K562 (cell line): ENCODE measurements around the gene SOX12. TPM values are rescaled to one million over a fixed set of nuclear protein-coding genes. Genes with fewer than 3 reads are reported as not detected.

Experiments used
- ARNT ChIP-seq, 2 experiments: fragments of 450-650 bp; IDR thresholded peaks; 2 replicates each; pipeline ENCODE4 v1.6.1; 2016; ENCODE audit warnings: mild to moderate bottlenecking in 1 of 2
- CBX2 ChIP-seq: fragments of 200-600 bp; sonication (generic); IDR thresholded peaks from one replicate; pipeline ENCODE4 v1.6.1; 2012; ENCODE audit warnings: mild to moderate bottlenecking, low read length, inconsistent platforms; ENCODE audit not compliant: insufficient read depth, poor library complexity, severe bottlenecking
- HDAC6 ChIP-seq: IDR thresholded peaks from 2 replicates; pipeline ENCODE4 v1.6.1; 2012; ENCODE audit warnings: low read depth, mild to moderate bottlenecking, control low read depth, inconsistent platforms, low read length, moderate library complexity
- L3MBTL2 ChIP-seq: fragments of 450-650 bp; IDR thresholded peaks from 2 replicates; pipeline ENCODE4 v1.6.1; 2016; ENCODE audit warnings: mild to moderate bottlenecking, moderate library complexity
- NFIC ChIP-seq: fragments of 450-650 bp; IDR thresholded peaks from 2 replicates; pipeline ENCODE4 v1.6.1; 2017; ENCODE audit warnings: mild to moderate bottlenecking, inconsistent platforms
- NR4A1 ChIP-seq, 2 experiments: fragments of 250-450 bp in 1 of 2; fragments of 450-650 bp in 1 of 2; sonication (Bioruptor Pico) in 1 of 2; IDR thresholded peaks; 2 replicates each; pipeline versions ENCODE4 v1.4.0 to v1.6.1; 2016 to 2020; ENCODE audit warnings: mild to moderate bottlenecking in 2 of 2, missing compliant biosample characterization in 1 of 2, missing genetic modification characterization in 1 of 2, moderate library complexity in 1 of 2
- TFAP4 ChIP-seq: sonication (generic); formaldehyde crosslinking; IDR thresholded peaks from 2 replicates; pipeline ENCODE4 v1.8.0; 2022; ENCODE audit warnings: missing genetic modification reagents, mild to moderate bottlenecking, moderate library complexity, borderline replicate concordance
- ZC3H4 ChIP-seq: sonication (generic); formaldehyde crosslinking; IDR thresholded peaks from 2 replicates; pipeline ENCODE4 v1.9.0; 2021; ENCODE audit warnings: missing genetic modification reagents, borderline replicate concordance
- ZNF224 ChIP-seq: sonication (generic); formaldehyde crosslinking; IDR thresholded peaks from 2 replicates; pipeline ENCODE4 v1.8.0; 2022; ENCODE audit warnings: mild to moderate bottlenecking, missing genetic modification reagents
- ZNF609 ChIP-seq: sonication (generic); formaldehyde crosslinking; IDR thresholded peaks from 2 replicates; pipeline ENCODE4 v1.8.1; 2023; ENCODE audit warnings: missing genetic modification reagents, mild to moderate bottlenecking, borderline replicate concordance
- polyA plus RNA-seq, 8 experiments: library from polyadenylated mRNA; depleted of rRNA in 4 of 8; stranded (reverse) in 5 of 8; unstranded in 3 of 8; fragments of >200 nt; fragmentation: Nextera tagmentation in 2 of 8; fragmentation: Illumina TruSeq in 1 of 8; extraction: Ambion mirVana in 2 of 8; extraction: Trizol in 1 of 8; gene quantifications; 2 replicates each; pipeline versions ENCODE4 v1.2.1 to v1.2.3, GENCODE V29; 2011 to 2014; ENCODE audit warnings: inconsistent platforms in 1 of 8, missing spikeins in 1 of 8
- total RNA-seq, 7 experiments: library from RNA; depleted of rRNA in 6 of 7; stranded (reverse); fragments of >200 nt in 6 of 7; fragmentation: Illumina TruSeq in 2 of 7; extraction: Trizol in 2 of 7; gene quantifications; 2 replicates each; pipeline versions ENCODE4 v1.2.1 to v1.2.3, GENCODE V29; 2011 to 2021; ENCODE audit warnings: low replicate concordance in 1 of 7
- TF ChIP-seq, protein P1 (sequence below): fragments of 200-800 bp; sonication (Bioruptor generic); IDR thresholded peaks from 2 replicates; pipeline ENCODE4 v1.6.1; 2016; ENCODE audit warnings: missing genetic modification characterization, missing compliant biosample characterization
- TF ChIP-seq, protein P2 (sequence below): fragments of 250-450 bp; sonication (Bioruptor Pico); IDR thresholded peaks from 2 replicates; pipeline ENCODE4 v1.5.1; 2021; ENCODE audit warnings: mild to moderate bottlenecking

Gene SOX12
- total and polyA plus RNA-seq, 9 of the 15 experiments (the other 6 are each of a cell fraction or from before 2014, with no cell fraction given): 0.42 to 26.3 (median 2.6) TPM

- TF ChIP-seq NR4A1 (CRISPR knock-in tag; IDR thresholded peaks at IDR 0.05): no peak
- TF ChIP-seq NR4A1 (tag; IDR thresholded peaks at IDR 0.05): peak; percentile 88
- no peak for TF ChIP-seq ZNF609 (CRISPR knock-in tag)
- no peak for TF ChIP-seq CBX2
- TF ChIP-seq, protein P1, sequence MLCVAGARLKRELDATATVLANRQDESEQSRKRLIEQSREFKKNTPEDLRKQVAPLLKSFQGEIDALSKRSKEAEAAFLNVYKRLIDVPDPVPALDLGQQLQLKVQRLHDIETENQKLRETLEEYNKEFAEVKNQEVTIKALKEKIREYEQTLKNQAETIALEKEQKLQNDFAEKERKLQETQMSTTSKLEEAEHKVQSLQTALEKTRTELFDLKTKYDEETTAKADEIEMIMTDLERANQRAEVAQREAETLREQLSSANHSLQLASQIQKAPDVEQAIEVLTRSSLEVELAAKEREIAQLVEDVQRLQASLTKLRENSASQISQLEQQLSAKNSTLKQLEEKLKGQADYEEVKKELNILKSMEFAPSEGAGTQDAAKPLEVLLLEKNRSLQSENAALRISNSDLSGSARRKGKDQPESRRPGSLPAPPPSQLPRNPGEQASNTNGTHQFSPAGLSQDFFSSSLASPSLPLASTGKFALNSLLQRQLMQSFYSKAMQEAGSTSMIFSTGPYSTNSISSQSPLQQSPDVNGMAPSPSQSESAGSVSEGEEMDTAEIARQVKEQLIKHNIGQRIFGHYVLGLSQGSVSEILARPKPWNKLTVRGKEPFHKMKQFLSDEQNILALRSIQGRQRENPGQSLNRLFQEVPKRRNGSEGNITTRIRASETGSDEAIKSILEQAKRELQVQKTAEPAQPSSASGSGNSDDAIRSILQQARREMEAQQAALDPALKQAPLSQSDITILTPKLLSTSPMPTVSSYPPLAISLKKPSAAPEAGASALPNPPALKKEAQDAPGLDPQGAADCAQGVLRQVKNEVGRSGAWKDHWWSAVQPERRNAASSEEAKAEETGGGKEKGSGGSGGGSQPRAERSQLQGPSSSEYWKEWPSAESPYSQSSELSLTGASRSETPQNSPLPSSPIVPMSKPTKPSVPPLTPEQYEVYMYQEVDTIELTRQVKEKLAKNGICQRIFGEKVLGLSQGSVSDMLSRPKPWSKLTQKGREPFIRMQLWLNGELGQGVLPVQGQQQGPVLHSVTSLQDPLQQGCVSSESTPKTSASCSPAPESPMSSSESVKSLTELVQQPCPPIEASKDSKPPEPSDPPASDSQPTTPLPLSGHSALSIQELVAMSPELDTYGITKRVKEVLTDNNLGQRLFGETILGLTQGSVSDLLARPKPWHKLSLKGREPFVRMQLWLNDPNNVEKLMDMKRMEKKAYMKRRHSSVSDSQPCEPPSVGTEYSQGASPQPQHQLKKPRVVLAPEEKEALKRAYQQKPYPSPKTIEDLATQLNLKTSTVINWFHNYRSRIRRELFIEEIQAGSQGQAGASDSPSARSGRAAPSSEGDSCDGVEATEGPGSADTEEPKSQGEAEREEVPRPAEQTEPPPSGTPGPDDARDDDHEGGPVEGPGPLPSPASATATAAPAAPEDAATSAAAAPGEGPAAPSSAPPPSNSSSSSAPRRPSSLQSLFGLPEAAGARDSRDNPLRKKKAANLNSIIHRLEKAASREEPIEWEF (CRISPR knock-in tag): no peak
- TF ChIP-seq ARNT (IDR thresholded peaks at IDR 0.05): no peak
- no peak for TF ChIP-seq ZC3H4
- TF ChIP-seq NFIC: peak; percentile 92
- TF ChIP-seq ZNF224: no peak
- TF ChIP-seq HDAC6: no peak
- peak; percentile 68; the same call in 1 of the 2 replicates for TF ChIP-seq TFAP4 (CRISPR knock-in tag)
- TF ChIP-seq, protein P2, sequence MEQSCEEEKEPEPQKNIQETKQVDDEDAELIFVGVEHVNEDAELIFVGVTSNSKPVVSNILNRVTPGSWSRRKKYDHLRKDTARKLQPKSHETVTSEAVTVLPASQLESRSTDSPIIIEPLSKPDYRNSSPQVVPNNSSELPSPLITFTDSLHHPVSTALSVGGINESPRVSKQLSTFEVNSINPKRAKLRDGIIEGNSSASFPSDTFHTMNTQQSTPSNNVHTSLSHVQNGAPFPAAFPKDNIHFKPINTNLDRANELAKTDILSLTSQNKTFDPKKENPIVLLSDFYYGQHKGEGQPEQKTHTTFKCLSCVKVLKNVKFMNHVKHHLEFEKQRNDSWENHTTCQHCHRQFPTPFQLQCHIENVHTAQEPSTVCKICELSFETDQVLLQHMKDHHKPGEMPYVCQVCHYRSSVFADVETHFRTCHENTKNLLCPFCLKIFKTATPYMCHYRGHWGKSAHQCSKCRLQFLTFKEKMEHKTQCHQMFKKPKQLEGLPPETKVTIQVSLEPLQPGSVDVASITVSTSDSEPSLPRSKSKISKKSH (CRISPR knock-in tag): no peak
- peak; percentile 97 for TF ChIP-seq L3MBTL2
These were observed 37.2 kb downstream of the SOX12 start (continued) for GRCh38 chr20:362271-363254.
